HUES6 (cell line): Measurements from ENCODE around the gene POFUT2.

Source experiments
- H3K27ac ChIP-seq: 2 replicates; pipeline ENCODE4 v1.7.0; 2013; ENCODE audit warnings: low read depth, mild to moderate bottlenecking, low read length, inconsistent platforms
- H3K27me3 ChIP-seq: 2 replicates; pipeline ENCODE4 v1.6.1; 2013; ENCODE audit warnings: low read length; ENCODE audit not compliant: control insufficient read depth, insufficient read depth
- H3K36me3 ChIP-seq: 2 replicates; pipeline ENCODE4 v1.6.1; 2013; ENCODE audit warnings: low read length; ENCODE audit not compliant: control insufficient read depth, insufficient read depth
- H3K4me1 ChIP-seq: 2 replicates; pipeline ENCODE4 v1.6.1; 2013; ENCODE audit warnings: low read length; ENCODE audit not compliant: control insufficient read depth, insufficient read depth
- H3K4me3 ChIP-seq: 2 replicates; pipeline ENCODE4 v1.5.1; 2013; ENCODE audit warnings: low read depth, low read length
- H3K9ac ChIP-seq: one replicate; pipeline ENCODE4 v1.6.1; 2013; ENCODE audit warnings: mild to moderate bottlenecking, low read length
- H3K9me3 ChIP-seq: 2 replicates; pipeline ENCODE4 v1.6.1; 2013; ENCODE audit warnings: low read depth, low read length; ENCODE audit not compliant: control insufficient read depth, insufficient read depth

Gene POFUT2

GRCh38 chr21:45256912-45257672, 30.6 kb downstream of the POFUT2 start:
- Histone ChIP-seq H3K9ac (no peak overlapping the region), H3K27me3 (no peaks in the 10 kb centered on the region), H3K36me3 (peaks cover 4% of the 10 kb centered on the region; the same call in 1 of the 2 replicates), H3K9me3 (no peaks in the 10 kb centered on the region), H3K27ac (no peak overlapping the region), H3K4me3 (no peak overlapping the region), H3K4me1 (peaks cover 9% of the 10 kb centered on the region; the same call in 1 of the 2 replicates)

DNA sequence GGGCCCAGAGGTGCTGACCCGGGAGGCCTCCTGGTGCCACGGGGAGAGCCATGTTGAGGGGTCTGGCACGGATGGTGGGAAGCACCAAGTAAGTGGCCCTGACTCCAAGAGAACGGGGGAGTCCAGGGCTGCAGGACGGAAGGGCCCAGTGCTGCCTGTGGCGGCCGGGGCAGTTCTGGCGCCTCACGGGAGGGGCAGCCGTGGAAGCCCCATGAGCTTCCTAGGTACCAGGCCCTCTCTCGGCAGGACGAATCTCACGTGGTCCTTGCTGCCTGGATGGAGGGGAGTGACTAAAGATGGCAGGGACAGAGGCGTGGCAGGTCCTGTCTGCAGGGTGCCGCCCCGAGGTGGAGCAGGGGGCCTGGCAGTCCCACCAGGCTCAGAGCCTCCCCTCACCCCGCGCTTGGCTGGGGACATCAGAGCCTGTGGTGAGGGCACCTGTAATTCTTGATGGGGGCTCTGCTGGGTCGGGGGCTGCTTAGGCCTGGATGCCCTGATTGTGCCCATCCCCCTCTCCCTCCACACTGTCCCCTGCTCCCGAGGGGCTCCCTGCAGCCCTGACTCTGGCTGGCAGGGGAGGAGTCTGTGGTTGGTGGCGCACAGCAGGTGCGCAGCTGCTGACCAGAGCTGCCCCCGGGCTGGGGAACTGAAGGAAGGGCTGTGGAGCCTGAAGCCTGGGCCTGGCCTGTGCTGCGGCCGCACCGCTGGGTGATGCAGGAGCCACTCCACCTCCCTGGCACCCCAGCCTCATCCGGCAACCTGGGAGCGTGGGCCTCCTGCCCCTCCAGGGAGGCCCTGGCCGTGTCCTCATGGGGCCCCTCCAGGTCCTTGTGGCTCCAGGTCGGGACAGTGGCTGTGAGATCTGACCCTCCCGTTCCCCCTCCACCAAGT, 31.4 kb downstream of the POFUT2 start:
- Histone ChIP-seq H3K27me3 (no peaks in the 10 kb centered on the region), H3K4me1 (peaks cover 9% of the 10 kb centered on the region; the same call in 1 of the 2 replicates), H3K27ac (no peak overlapping the region), H3K9ac (no peak overlapping the region), H3K36me3 (no peaks in the 10 kb centered on the region), H3K9me3 (no peaks in the 10 kb centered on the region), H3K4me3 (no peak overlapping the region)

DNA sequence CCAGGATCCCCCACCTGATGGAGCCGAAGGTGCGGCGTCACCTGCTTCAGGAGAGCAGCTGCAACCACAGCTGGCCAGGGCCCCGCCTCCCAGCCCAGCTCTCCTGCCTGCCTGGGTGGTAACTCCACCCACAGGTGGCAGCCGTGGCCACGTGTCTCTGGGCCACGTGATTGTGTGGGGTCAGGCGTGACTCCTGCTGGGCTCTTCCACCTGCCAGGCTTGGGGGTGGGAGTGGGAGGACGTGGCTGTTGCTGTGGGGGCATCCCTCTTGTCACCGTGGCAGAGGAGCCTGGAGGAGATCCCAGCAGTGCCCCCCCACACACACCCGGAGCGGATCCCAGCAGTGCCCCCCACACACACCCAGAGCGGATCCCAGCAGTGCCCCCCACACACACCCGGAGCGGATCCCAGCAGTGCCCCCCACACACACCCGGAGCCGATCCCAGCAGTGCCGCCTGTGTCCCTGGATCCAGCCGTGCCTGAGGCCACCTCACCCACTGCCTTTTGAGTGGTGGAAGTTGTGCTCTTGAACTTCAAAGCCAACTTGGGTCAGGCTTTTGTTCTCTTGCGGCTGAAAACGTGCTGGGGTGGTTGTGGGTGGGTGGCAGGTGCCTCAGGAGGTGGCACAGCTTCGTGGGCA, 32.2 kb downstream of the POFUT2 start:
- peaks cover 9% of the 10 kb centered on the region; the same call in 1 of the 2 replicates for H3K4me1 ChIP-seq
- no peak overlapping the region for H3K4me3 ChIP-seq
- H3K27ac ChIP-seq, result no peak overlapping the region
- H3K9ac ChIP-seq, result no peak overlapping the region
- H3K9me3 ChIP-seq, result no peaks in the 10 kb centered on the region
- no peaks in the 10 kb centered on the region for H3K36me3 ChIP-seq
- H3K27me3 ChIP-seq, result no peaks in the 10 kb centered on the region

DNA sequence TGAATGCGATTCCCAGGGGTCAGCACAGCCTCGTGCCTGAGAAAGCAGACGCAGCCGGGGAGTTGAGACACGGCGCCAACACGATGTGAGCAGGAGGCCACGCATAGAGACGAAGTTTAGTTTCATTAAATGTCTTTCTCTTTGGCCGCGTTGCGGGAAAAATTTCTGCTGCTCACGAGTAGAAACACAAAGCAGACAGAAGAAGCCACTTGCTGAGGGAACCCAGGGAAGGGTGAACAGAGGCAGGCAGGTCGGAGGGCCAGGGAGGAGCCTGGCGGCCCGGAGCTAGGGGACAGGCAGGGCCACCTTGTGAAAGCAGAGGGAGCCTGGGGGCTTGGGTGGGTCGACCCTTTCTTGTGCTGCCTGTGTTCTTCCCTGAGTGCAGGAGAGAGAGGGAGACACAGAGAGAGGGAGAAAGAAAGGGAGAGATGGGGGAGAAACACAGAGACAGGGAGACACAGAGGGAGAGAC, 33.2 kb downstream of the POFUT2 start:
- H3K36me3 ChIP-seq, result no peaks in the 10 kb centered on the region
- H3K9me3 ChIP-seq, result no peaks in the 10 kb centered on the region
- no peak overlapping the region for H3K4me3 ChIP-seq
- peaks cover 9% of the 10 kb centered on the region; the same call in 1 of the 2 replicates for H3K4me1 ChIP-seq
- no peak overlapping the region for H3K27ac ChIP-seq
- no peak overlapping the region for H3K9ac ChIP-seq
- H3K27me3 ChIP-seq, result no peaks in the 10 kb centered on the region

GRCh38 chr21:45253633-45254459, 33.8 kb downstream of the POFUT2 start:
- H3K9ac ChIP-seq, result no peak overlapping the region
- no peak overlapping the region for H3K4me3 ChIP-seq
- H3K9me3 ChIP-seq, result no peaks in the 10 kb centered on the region
- H3K36me3 ChIP-seq, result no peaks in the 10 kb centered on the region
- peaks cover 14% of the 10 kb centered on the region for H3K4me1 ChIP-seq
- H3K27me3 ChIP-seq, result no peaks in the 10 kb centered on the region
- no peak overlapping the region for H3K27ac ChIP-seq

- Histone ChIP-seq H3K9ac (no peak overlapping the region), H3K4me3 (no peak overlapping the region), H3K4me1 (peaks cover 20% of the 10 kb centered on the region), H3K9me3 (no peaks in the 10 kb centered on the region), H3K27ac (no peak overlapping the region), H3K36me3 (no peaks in the 10 kb centered on the region), H3K27me3 (peaks cover 2% of the 10 kb centered on the region; the same call in 1 of the 2 replicates)
These were observed 34.5 kb downstream of the POFUT2 start for GRCh38 chr21:45253180-45253579.

GRCh38 chr21:45252448-45252925, 35.2 kb downstream of the POFUT2 start:
- no peak overlapping the region for H3K4me3 ChIP-seq
- H3K36me3 ChIP-seq, result no peaks in the 10 kb centered on the region
- peaks cover 4% of the 10 kb centered on the region; the same call in 1 of the 2 replicates for H3K27me3 ChIP-seq
- H3K4me1 ChIP-seq, result peaks cover 22% of the 10 kb centered on the region
- no peak overlapping the region for H3K27ac ChIP-seq
- no peaks in the 10 kb centered on the region for H3K9me3 ChIP-seq
- no peak overlapping the region for H3K9ac ChIP-seq

DNA sequence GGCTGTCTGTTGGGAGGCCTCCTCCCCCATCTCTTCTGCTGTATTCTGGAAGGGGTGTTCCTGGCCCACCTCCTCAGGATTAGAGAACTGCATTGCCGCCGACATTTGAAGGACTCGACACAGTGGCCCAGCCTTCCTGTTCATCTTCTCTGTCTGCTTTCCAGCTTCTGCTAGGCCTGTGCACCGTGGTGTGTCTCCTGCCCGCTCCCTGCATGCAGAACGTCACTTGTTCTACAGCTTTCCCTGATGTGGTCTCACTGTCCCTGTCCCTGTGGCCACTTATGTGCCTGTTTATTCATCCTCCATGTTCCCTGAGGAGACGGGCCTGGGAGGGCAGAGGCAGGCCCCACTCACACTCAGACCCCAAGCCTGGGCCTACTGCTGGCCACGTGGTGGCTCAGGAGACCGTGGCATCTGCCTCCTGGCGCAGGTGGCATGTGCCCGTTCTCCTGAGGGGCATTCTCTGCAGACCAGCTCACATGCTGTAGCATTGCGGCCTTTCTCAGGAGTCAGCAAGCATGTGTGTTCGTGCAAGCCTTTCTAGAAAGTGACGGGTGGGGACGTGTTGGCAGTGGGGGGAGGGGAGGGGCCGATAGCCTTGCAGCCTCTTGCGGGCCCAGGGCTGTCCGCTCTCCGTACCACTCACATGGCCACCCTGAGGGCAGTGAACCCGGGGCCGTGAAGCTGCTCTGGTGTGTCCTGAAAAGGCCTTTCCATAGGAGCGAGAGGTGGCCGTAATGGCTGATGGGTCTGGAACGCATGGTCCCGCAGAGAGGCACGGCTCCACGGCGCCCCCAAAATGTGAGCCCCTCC, 35.9 kb downstream of the POFUT2 start:
- Histone ChIP-seq H3K36me3 (no peaks in the 10 kb centered on the region), H3K9ac (no peak overlapping the region), H3K27ac (no peak overlapping the region), H3K27me3 (peaks cover 4% of the 10 kb centered on the region), H3K4me1 (peaks cover 18% of the 10 kb centered on the region), H3K9me3 (no peaks in the 10 kb centered on the region), H3K4me3 (no peak overlapping the region)

- Histone ChIP-seq H3K36me3 (no peaks in the 10 kb centered on the region), H3K27me3 (peaks cover 4% of the 10 kb centered on the region), H3K4me3 (no peak overlapping the region), H3K27ac (no peak overlapping the region), H3K9me3 (no peaks in the 10 kb centered on the region), H3K4me1 (peaks cover 18% of the 10 kb centered on the region), H3K9ac (no peak overlapping the region)
These were observed 36.6 kb downstream of the POFUT2 start for GRCh38 chr21:45250914-45251634.
